Colonic mucosa (tissue), 4 donors: ENCODE data around the gene MEA1. TPM values are rescaled to one million over a fixed set of nuclear protein-coding genes. Genes with fewer than 3 reads are reported as not detected.

ENCODE experiments used
- DNase-seq: peaks from one replicate; pipeline ENCODE4 v3.0.0-alpha.2; 2020
- H3K27ac ChIP-seq: fragments of 200-600 bp; one replicate; pipeline ENCODE4 v1.8.0; 2021
- H3K27me3 ChIP-seq: fragments of 200-600 bp; one replicate; pipeline ENCODE4 v1.8.0; 2021
- H3K36me3 ChIP-seq: fragments of 200-600 bp; one replicate; pipeline ENCODE4 v1.8.0; 2021
- H3K4me1 ChIP-seq: fragments of 200-600 bp; one replicate; pipeline ENCODE4 v1.8.0; 2021; ENCODE audit warnings: mild to moderate bottlenecking
- H3K4me3 ChIP-seq: fragments of 200-600 bp; one replicate; pipeline ENCODE4 v1.8.0; 2021
- H3K9ac ChIP-seq, 2 donors: one replicate each; pipeline ENCODE4 v1.7.0; 2013; ENCODE audit warnings: control low read depth in 2 of 2, low read depth in 2 of 2, low read length in 2 of 2
- H3K9me3 ChIP-seq: fragments of 200-600 bp; one replicate; pipeline ENCODE4 v1.8.0; 2021
- CTCF ChIP-seq: fragments of 200-600 bp; IDR thresholded peaks from one replicate; pipeline ENCODE4 v1.8.0; 2022; ENCODE audit warnings: antibody characterized with exemption, mild to moderate bottlenecking
- intact Hi-C: fragments of 100-400 bp; cut with DNase I; formaldehyde crosslinking; loops from one replicate; pipeline ENCODE4 v1.14.1; 2022
- total RNA-seq, 2 donors: library from RNA; stranded (reverse); fragmentation: NEBNext Ultra II Directional in 1 of 2; extraction: Animal tissue kit (Norgen Biotek cat#: 25700) in 1 of 2; gene quantifications; one replicate each; pipeline ENCODE4 v1.2.1, GENCODE V29; 2021
- donor health status: healthy.
- donor health status: DM: no; HTN: no; CAD: no.
- donor health status: DM: no; HTN: no; CAD: no.

MEA1 gene
- total RNA-seq, 2 donors from 2014 or later, result 43.7 to 54.5 TPM

- Histone ChIP-seq H3K4me3 (no peak overlapping the region), H3K27me3 (no peaks in the 10 kb centered on the region), H3K27ac (no peak overlapping the region), H3K36me3 (no peaks in the 10 kb centered on the region), H3K9me3 (no peaks in the 10 kb centered on the region), H3K4me1 (no peaks in the 10 kb centered on the region), H3K9ac (no peak overlapping the region)
- DNase-seq, result no peak
- no peak for TF ChIP-seq CTCF
- intact Hi-C loops, result no loop called here
These were observed 23.0 kb upstream of the MEA1 start for GRCh38 chr6:43036712-43037111.

- Histone ChIP-seq H3K27me3 (no peaks in the 10 kb centered on the region), H3K36me3 (no peaks in the 10 kb centered on the region), H3K4me3 (no peak overlapping the region), H3K27ac (no peak overlapping the region), H3K9ac (no peak overlapping the region), H3K4me1 (no peaks in the 10 kb centered on the region), H3K9me3 (no peaks in the 10 kb centered on the region)
- DNase-seq, result no peak
- intact Hi-C loops, result no loop called here
- TF ChIP-seq CTCF, result no peak
These were observed 21.9 kb upstream of the MEA1 start for GRCh38 chr6:43035495-43036194.

GRCh38 chr6:43034190-43034525, 20.4 kb upstream of the MEA1 start:
- H3K9ac ChIP-seq, result no peak overlapping the region
- H3K4me1 ChIP-seq, result no peaks in the 10 kb centered on the region
- H3K4me3 ChIP-seq, result no peak overlapping the region
- no peak overlapping the region for H3K27ac ChIP-seq
- H3K9me3 ChIP-seq, result no peaks in the 10 kb centered on the region
- no peak for TF ChIP-seq CTCF
- no peaks in the 10 kb centered on the region for H3K27me3 ChIP-seq
- intact Hi-C loops, result no loop called here
- peaks cover 8% of the 10 kb centered on the region for H3K36me3 ChIP-seq
- DNase-seq, result no peak

GRCh38 chr6:43033496-43034189, 19.9 kb upstream of the MEA1 start:
- intact Hi-C loops, result no loop called here
- no peak for DNase-seq
- H3K4me3 ChIP-seq, result no peak overlapping the region
- H3K27ac ChIP-seq, result no peak overlapping the region
- no peaks in the 10 kb centered on the region for H3K4me1 ChIP-seq
- no peak overlapping the region for H3K9ac ChIP-seq
- H3K36me3 ChIP-seq, result peaks cover 13% of the 10 kb centered on the region
- no peaks in the 10 kb centered on the region for H3K27me3 ChIP-seq
- TF ChIP-seq CTCF, result no peak
- no peaks in the 10 kb centered on the region for H3K9me3 ChIP-seq

GRCh38 chr6:43032326-43032725, 18.6 kb upstream of the MEA1 start:
- Histone ChIP-seq H3K36me3 (peaks cover 19% of the 10 kb centered on the region), H3K4me1 (no peaks in the 10 kb centered on the region), H3K27me3 (no peaks in the 10 kb centered on the region), H3K9ac (no peak overlapping the region), H3K9me3 (no peaks in the 10 kb centered on the region), H3K27ac (no peak overlapping the region), H3K4me3 (no peak overlapping the region)
- TF ChIP-seq CTCF, result no peak
- DNase-seq, result no peak
- intact Hi-C loops, result no loop called here
